Measurements from ENCODE around the gene SPATS2.
A peak's percentile ranks its signal among the peaks of the same experiment; 100 is the strongest.

- peak; percentile 94 for TF ChIP-seq CTCF (IDR thresholded peaks at IDR 0.05; ENCODE audit: low read depth, low read length, poor library complexity, severe bottlenecking)
- no peak for TF ChIP-seq EZH2phosphoT487 (IDR thresholded peaks at IDR 0.05; ENCODE audit: borderline replicate concordance, low read length)
Observed at GRCh38 chr12:49336645-49337584, 30.3 kb upstream of the SPATS2 start, which contains the start of gene C1QL4.
